ENCODE measurements around the gene IGLL1.

DNA sequence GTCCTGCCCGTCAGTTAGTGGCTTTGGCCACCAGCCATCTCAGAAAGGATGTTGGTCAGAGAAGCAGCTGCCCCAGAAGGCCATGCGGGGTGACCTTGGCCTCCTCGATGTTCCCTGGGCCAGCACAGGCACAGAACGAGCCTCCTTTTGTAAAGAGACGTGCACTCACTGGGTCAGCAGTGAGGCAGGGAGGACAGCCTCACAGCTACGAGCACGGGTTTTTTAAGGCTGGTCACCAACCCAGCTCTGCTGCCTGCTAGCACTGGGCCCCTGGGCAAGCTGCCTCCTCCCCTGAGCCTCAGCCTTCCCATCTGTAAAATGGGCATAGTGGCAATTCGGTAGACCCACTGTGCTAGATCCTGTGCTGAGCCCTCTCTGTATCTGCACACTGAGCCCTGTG is 10.8 kb downstream of the IGLL1 start:
- TF ChIP-seq, protein P1, sequence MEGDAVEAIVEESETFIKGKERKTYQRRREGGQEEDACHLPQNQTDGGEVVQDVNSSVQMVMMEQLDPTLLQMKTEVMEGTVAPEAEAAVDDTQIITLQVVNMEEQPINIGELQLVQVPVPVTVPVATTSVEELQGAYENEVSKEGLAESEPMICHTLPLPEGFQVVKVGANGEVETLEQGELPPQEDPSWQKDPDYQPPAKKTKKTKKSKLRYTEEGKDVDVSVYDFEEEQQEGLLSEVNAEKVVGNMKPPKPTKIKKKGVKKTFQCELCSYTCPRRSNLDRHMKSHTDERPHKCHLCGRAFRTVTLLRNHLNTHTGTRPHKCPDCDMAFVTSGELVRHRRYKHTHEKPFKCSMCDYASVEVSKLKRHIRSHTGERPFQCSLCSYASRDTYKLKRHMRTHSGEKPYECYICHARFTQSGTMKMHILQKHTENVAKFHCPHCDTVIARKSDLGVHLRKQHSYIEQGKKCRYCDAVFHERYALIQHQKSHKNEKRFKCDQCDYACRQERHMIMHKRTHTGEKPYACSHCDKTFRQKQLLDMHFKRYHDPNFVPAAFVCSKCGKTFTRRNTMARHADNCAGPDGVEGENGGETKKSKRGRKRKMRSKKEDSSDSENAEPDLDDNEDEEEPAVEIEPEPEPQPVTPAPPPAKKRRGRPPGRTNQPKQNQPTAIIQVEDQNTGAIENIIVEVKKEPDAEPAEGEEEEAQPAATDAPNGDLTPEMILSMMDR (IDR thresholded peaks at IDR 0.05) = no peak
- TF ChIP-seq EZH2 (IDR thresholded peaks at IDR 0.05) (no peak), EZH2phosphoT487 (IDR thresholded peaks at IDR 0.05) (no peak)

Data from neural progenitor cell (in vitro differentiated cells).